Muscle of arm (tissue), 12 donors: ENCODE results near the gene PRR5L. TPM values are rescaled to one million over a fixed set of nuclear protein-coding genes. Genes with fewer than 3 reads are reported as not detected.

Source experiments
- DNase-seq: peaks from one replicate; pipeline ENCODE4 v3.0.0-alpha.2; 2013
- polyA plus RNA-seq, 12 donors: library from polyadenylated mRNA; unstranded; fragments of 120-200 nt; gene quantifications; one replicate each; pipeline ENCODE4 v1.2.1, GENCODE V29; 2013; ENCODE audit not compliant: insufficient read length in 12 of 12

The PRR5L gene
- polyA plus RNA-seq, 12 donors, result 5.0 to 9.3 (median 8.3) TPM; not detected in 2

DNA sequence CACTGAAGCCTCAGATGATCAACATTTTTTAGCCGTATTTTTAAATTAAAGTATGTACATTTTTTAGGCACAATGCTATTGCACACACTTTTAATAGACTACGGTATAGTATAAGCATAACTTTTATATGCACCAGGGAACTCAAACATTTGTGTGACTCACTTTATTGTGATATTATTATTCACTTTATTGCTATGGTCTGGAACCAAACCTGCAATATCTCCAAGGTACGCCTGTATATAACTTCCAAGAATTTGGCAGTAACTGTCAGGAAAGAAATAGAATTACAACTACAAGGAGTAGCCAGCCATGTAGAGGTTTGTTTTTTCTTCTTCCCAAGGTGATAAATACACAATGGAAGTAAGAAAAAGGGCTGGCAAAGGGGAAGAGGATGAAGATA is 62.3 kb downstream of the PRR5L start:
- no peak for DNase-seq

DNA sequence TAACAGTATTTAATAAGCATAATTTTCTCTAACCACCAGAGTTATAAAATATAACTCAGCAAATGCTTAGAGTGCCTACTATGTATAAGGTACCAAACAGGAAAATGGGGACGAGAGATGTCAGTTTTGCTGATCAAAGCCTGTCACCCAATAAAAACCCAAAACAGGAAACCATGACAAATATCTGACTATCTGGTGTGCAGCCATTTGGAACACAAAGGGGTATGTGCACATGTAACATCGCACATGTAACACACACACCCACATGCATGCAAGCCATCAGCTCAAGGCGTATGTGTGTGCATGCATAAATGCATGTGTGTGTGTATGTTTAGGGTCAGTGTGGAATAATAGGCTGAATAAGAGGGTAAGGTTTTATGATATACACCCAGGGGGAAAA is 64.2 kb downstream of the PRR5L start:
- DNase-seq, result no peak

DNA sequence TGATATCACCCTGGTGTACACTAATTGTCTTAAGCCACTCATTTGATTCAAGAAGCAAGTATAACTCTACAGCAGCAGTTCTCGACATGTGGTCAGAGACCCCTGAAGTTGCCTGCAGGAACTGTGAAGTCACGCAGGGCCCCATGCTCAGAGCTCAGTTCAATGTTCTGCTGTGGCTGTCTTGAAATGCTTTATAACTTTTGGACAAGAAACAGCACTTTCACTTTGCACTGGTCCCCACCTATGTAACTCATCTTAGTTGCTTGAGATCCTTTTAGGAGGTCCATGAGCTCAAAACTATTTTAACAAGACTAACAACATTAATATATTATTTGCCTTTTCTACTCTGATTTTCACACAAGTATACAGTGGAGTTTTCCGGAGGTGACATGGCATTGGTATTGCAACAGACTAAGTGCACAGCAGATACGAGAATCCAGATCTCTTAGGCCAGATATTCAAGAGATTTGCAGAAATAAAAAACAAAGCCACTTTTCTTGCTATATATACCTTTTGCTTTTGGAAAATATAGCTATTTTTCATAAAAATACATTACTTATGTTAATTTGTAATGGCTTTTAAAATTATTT is 64.8 kb downstream of the PRR5L start:
- no peak for DNase-seq

DNA sequence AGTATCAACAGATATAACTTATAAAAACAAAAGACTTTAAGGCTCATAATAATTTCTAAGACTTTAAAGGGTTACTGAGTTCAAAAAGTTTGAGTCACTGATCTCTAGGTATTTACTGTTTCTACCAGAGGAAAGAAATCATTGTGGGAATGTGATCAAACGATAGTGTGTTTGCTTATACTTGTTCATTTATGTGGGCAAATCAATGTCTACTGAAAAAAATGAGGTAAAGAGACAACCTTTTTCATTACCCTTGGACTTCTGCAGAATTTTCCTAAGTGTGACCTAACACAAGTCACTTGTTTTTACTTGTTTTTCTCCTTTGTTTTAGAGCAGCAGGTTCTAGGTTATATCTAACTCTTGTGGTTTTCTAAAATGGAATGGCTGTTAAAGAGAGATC is 65.4 kb downstream of the PRR5L start:
- no peak for DNase-seq

DNA sequence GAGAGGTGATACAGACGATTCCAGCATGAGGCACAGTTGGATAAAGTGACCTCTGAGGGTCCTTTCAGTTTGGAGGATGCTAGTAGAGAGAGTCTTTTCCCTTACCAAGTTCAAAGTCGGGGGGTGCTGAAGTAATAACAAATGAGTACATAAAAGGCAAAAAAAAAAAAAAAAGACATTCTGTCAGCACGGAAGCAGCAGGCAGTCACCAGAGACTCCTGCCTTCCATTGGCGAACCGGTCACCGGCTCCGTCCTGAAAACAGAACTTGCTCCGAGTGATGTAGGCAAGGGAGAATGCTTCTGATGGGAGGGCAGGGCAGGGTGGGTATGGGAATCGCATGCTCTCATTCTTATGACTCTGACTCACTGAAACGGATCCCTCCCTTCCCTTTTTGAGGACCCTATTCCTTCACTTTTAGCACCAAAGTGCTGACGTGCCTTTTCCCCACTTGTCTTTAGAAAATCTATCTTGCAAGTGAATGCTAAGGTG is 65.9 kb downstream of the PRR5L start:
- DNase-seq, result no peak

DNA sequence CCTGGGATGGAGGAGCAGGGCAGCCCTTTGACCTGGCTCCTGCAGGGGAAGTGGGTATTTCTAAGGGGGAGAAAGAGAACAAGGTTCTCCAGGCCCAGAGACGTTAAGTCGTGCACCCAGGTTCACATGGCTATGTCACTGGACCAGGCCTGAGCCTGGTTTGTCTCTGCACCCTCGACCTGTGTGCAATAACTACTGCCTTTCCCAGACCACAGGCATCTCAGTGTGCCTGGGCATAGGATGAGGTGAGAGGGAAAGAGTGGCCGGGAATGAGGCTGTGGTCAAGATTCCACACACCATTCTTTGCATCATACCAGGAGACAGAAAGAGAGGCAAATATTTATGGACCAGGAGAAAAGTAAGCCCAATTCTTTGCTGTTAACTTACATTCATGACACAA is 66.8 kb downstream of the PRR5L start:
- no peak for DNase-seq

DNA sequence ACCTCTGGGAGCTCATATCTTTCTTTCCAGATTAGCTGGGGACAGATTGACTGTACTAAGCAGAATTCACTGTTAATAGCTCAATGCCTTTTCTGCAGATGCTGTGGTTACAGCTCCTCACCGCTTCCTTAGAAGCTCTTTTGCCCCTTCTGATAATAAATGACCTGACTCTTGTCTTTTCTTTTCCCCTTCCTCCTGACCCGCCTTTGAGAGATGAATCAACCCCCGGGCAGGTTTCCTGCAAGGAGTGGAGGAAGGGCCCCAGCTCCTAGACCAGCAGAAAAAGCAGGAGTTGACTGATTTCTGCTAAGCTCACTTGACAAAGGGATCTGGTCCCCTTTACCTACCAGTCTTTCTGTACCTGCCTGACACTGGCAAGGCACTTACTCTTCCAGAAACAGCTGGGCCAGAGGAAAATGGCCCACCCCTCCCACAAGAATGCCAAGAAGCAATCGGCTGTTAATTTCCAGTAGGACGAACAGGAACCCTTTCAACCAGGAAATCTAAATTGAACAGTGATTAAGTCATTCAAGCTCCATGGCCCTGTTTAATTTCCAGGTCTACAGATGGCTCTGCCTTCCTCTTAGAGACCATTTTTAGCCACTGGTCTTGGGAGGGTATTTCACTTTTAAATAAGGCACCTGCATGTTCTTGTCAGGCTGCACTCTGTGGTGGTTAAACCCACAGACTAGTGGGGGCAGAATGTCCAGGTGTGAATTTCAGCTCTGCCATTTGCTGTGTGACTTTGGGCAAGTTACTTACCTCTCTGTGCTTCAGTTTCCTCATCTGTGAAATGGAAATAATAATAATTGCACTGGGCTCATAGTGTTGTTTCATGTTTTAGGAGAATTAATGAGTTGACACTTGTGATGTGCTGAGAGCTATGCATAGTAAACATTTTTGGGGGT is 67.5 kb downstream of the PRR5L start:
- no peak for DNase-seq

DNA sequence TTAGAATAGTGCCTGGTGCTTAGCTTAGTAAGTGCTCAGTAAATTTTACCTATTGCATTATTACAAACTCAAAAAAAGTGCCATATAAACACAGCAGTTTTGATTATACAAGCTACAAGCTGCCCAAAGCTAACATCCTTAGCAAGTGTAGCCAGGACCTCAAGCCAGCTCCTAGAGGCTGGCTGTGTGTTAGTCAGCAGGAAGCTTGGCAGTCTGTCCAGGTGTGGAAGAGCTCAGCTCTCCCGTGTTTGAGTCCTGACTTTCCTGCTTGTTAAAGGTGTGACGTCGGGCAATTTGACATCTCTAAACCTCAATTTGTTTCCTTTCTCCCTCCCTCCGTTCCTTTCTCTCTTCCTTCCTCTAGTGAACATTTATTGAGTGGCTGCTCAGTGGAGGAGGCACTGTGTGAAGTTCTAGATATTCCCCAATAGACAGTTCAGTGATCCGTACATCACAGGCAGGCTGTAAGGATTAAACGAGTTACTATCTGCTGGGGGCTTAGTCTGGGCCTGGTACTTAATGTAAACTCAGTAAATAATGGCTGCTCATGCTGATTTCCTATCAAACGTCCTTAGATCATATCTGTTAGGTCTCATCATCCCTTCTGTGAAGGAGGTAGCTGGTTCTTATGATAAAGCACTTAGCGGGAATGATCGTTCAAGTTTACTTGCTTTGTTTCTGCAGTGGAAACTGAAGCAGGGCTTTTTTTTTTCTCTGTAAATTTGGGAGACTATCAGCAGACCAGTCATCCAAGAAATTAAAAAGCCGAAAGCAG is 68.7 kb downstream of the PRR5L start:
- no peak for DNase-seq

DNA sequence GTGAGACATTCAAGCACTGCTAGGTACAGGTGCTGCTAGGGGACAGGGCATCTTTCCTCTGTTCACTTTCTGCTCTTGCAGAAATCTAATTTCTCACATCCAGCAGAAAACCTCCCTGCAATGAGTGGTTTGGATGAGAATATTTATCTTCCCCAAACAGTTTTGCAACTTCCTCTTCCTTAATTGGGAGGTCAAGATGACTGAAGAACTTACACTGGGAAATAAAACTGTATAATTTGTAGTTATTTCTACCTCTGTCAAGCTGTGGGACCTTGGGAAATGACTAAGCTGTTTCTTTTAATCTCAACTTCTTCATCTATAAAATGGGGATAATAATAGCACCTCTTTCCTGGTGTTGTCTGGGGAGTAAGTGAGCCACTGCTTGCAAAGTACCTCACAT is 69.8 kb downstream of the PRR5L start:
- no peak for DNase-seq

DNA sequence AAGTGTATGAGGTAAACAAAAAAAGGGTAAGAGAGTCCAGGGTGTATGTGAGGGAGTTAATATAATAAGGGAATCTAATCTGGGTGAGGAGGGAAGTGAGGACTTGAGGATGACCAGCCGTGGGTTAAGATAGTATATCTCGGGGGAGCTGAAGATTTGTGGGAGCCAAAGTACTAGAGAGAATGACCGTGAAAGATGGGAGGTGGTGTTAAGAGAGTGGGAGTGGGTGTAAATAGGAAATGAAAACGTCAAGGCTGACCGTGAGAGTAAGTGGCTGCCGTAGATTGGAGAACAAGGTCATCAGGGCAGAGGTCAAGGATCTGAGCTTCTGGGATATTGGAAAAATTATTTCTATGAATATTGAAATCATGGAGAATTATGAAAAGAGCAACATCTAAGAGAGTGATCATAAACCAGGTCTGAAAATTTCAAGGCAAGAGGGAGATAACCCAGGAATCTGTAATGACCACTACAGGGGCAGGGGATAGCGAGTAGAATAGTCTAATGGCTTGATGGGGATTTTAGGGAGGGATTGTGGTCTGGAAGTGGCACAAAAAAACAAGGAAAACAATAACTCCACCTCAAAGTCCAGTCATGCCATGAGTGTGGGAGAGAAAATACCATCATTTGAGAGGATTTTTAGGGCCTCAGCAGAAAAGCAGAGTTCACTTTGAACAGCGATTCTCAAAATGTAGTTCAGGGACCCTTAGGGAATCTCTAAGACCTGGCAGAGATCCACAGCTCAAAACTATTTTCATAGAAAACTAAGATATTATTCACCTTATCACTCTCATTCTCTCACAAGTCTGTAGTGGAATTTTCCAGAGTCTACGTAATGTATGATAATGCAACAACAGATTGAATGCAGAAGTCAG is 72.0 kb downstream of the PRR5L start:
- DNase-seq, result no peak

DNA sequence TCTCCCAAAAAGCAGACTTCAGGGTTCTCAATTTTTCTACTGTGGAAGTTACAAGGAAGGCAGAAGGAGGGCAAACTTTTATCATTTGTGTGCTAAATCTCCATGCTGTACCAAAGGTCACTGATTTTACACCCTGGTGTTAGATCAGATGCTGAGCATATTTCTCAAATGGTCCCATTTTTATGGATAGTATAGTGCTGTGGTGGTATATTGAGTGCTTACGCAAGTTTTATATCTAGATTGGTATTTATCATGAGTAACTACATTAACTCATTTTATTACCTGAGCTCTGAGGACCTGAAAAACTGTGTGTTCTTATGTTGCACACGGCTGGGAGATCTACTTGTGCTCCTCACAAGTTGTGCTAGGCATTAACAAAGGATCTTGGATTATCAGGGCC is 75.1 kb downstream of the PRR5L start:
- DNase-seq, result no peak

DNA sequence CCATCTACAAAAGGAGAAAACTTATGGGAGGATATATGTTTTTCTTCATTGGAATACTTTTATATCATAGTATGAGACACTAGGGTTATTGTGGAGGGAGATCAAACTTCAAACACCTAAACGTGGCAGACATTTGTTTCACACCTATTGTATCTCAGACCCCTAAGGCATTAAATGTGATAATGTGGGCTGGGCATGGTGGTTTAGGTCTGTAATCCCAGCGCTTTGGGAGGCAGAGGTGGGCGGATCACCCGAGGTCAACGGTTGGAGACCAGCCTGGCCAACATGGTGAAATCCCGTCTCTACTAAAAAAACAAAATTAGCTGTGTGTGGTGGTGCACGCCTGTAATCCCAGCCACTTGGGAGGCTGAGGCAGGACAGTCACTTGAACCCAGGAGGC is 75.5 kb downstream of the PRR5L start:
- no peak for DNase-seq

DNA sequence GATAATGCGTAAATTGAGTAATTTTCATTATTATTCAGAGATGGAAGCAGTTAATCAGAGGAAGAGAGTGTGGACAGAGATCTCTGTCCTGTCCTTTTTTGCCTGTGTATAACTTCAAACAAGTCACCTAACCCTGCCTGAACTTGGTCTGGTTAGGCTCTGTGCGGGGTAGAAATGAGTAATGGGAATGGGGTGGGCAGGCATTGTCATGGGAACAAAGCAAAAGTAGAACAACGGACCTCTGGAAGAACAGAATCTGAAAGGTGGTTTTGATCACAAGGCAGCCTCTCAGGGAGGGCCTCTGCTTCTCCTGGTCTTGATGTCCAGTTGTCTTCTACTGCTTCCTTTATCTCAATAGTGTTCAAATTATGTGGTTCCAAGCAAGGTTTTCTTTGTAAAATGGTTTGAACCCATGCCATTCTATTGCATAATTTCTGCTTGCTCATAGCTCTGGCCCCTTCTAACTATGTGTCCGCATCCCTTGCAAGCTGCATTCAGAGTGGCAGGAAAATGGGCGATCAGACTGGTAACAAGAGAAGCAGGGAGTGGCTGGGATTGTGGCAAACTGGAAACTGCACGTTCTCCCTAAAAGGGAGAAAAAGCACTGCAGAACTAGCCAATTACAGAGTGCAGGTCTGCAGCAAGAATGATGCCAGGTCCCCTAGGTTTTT is 76.1 kb downstream of the PRR5L start:
- DNase-seq, result no peak

DNA sequence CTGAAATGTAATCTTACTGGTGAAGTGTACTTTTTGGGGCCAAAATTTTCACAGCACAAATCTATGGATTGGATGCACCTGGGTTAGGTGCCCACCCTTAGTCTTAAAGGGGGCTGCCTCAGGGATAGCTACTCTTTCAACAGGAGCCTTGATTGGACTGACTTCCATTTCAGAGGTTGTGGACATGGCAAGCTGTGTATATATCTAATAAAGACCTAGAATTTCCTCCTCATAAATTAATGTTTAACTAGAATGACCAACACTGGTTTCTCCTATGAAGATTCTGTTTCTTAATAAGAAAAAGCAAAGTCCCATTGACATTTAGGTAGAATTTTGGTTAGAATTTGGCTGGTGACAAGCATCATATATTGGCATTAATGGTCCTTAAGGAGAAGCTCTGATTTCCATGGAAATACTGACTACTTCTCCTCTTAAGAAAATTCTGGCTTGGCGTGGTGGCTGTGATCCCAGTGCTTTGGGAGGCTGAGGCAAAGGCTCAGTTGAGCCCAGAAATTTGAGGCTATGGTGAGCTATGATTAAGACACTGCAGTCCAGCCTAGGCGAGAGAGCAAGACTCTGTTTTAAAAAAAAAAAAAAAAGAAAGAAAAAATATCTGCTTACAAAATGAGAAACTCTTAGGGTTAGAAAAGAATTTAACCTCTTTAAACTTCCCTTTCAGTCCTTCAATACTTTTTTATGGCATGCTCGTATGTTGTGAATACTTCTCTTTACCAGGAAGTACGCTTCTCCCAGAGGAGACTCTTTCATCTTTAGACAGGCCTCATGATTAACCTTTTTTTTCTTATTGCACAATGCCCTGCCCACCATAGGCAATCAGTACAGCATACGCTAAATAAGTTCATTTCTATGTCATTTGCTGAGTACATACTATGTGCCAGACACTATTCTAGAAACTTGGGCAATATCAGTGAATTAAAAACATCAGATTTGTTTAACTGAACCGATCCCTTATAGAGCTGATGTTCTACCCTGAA is 77.2 kb downstream of the PRR5L start:
- DNase-seq, result no peak

DNA sequence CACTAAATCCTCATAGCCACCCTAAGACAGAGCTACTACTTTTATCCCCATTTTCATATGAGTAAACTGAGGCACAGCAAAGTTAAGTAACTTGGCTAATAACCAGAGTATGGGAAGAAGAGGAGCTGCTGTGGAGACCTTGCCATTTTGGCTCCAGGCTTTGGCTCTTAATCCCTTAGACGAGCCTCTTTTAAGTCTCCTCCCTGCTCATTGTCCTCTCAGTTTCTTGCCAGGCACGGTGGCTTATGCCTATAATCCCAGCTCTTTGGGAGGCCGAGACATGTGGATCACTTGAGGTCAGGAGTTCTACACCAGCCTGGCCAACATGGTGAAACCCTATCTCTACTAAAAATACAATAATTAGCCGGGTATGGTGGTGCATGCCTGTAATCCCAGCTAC is 78.6 kb downstream of the PRR5L start:
- no peak for DNase-seq

DNA sequence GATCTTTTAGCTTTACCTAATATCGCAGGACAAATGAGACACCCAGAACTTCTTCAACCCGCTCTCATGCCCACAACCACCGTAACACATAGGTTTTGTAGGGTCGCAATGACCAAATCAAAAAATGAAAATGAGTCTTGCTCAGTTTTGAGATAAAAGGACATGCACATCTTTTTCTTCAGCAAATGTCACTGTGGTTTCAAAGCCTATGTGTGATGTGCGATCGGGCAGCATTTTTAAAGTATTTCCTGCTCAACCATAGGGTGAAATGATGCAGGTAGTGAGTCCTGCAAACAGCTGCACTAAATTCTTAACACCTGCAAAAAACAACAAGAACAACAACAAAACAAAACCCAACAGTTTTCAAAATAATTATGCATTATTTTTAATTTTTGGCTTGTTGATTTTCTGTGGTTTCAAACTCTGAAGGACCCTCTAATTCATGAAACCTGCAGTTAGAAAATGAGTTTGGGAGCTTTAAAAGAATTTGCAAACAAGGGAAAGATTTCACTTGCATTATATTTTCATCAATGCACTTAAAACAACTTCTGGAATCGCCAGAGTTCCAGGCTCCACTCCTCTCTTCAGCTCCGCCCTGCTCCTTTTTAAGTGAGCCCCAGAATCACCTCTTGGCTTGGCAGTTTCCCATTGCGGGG is 79.4 kb downstream of the PRR5L start:
- DNase-seq, result no peak

DNA sequence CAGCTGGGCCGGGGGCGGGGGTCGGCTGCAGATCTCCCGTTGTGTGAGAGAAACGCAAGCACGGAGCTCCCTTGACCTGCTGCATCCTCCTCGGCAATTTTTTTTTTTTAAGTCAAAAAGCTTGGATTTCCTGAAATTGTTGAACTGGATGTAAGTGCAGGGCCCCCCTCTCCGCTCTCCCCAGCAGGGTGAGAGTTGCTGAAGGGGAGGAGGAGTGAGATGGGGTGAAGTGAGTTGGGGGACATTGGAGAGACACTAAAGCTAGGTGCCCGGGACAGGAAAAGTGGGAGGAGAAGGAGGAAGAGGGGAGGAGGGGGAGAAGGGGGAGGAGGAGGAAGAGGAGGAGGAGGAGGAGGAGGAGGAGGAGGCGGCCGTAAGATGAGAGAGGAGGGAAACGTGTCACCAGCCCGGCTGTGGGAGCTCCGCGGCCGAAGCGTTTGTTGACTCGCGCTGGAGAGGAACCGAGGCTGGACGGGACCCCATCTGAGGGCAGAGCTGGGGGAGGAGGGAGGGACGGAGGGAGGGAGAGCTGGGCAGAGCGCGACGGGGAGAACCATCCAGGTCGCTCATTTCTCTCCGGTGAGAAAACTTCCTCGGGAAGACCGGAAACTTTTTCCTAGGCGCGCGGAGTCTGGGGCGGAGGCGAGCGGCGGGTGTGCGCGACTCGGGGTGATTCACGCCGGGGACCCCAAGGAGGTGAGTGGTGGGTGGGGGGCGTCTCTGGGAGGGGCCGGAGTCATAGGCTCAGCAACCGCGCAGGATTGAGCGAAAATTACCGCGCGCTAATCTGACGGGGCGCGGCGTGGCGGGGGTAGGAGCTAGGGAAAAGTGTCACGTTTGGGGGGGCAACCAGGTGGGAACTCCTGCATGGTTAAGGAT is 80.2 kb downstream of the PRR5L start:
- peak; percentile 32 for DNase-seq
